HG02970 (cell line): ENCODE results near the gene ENTPD5.
"Not testable (repeated sequence)": the region's sequence is repeated elsewhere in the genome, so short reads cannot be mapped to it uniquely, and the experiment has no call there.

Experiments
- ATAC-seq: cut with Tn5 transposase; IDR thresholded peaks from one replicate; pipeline ENCODE4 v1.9.1; 2021; ENCODE audit warnings: mild to moderate bottlenecking, moderate library complexity, moderate number of reproducible peaks; ENCODE audit not compliant: unreplicated experiment, low FRiP score

Gene ENTPD5

DNA sequence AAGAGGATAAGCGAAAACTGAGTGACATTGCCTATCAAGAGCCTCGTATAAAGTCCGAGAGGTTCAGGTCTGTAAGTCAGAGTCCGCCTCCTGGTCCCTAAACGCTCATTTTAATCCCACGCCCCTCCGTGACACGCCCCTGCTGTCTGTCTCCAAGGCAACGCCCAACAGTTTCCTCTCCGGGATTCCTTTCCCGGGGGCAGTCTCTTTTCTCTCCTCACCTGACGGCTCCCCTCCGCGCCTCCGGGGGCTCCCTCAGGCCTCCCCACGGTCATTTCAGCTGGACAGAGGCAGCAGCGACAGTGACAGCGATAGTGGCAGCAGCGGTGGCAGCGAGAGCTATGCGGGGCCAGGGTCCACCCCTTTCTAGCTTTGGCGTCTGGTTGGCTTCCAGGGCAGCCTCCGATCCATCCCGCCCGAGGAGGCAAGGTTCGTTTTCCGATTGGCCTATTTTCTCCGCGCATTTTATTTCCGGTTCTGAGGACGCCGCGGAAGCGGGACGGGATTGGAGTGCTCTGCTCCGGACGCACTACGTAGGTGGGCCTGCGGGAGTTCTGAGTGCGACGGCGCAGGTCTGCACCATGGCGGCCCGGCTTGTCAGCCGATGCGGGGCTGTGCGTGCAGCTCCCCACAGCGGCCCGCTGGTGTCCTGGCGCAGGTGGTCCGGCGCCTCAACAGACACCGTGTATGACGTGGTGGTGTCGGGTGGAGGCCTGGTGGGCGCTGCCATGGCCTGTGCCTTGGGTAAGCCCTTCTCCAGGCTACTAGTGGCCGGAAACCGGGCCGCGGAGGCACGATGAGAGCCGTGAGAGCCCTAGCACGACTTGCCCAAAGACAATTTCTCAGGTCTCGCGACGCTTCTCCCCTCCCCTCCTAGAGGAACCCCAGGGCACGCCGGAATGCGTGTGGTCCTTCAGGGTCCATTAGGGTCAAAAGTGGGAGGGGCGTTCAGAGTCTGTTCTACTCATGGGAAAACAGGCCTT lies 69.0 kb downstream of the ENTPD5 start, which contains the start of the genes COQ6 and FAM161B:
TSS of gene COQ6 (plus strand) at position 551 of the 983 bp plus-strand sequence. CDS start at position 582, 31 bp downstream.
TSS of gene FAM161B (minus strand) at position 343 of the 983 bp plus-strand sequence. CDS start at position 275, 68 bp downstream.
- ATAC-seq, result peak; percentile 87

GRCh38 chr14:73945159-73945670 lies 73.9 kb downstream of the ENTPD5 start:
- no peak for ATAC-seq

- no peak for ATAC-seq
These were observed 74.5 kb downstream of the ENTPD5 start for GRCh38 chr14:73944432-73945158.

DNA sequence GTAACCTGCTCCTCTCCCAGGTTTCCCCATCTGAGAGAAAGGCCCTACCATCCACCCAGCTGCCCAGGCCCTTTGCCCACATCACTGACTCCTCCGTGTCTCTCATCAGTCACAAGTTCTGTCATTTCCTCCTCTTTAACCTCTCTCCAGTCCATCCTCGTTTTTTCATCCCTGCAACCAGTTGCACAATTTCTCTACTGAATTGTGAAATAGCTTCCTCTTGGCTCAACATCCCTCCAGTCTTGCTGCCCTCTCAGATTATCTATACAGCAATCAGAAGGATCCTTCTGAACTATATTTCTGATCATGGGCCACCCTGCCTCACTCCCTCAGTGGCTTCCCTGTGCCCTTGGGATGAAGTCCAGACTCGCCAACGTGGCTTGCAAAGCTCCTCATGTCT lies 76.0 kb downstream of the ENTPD5 start:
- no peak for ATAC-seq

- ATAC-seq, result no peak
These were observed 76.9 kb downstream of the ENTPD5 start for GRCh38 chr14:73942180-73942579.

DNA sequence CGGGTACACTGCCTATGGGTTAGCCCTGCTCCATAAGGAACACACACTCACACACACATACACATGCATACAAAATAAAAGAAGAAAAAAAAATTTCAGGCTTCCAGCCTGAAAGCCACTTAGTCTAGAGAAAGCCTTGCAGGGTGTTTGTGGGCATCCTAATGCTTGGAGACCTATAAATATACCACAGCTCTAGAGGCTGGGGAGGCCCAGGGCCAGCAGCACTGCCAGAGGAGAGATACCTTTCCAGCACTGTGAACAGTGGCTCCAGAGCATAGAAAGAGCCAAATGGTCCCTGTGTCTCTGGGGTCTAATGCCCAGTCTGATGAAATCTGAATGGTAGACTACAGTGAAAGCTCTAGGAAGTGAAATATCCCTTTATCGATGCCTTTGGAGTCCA lies 82.1 kb downstream of the ENTPD5 start:
- no peak for ATAC-seq

- no peak for ATAC-seq
These were observed 82.5 kb downstream of the ENTPD5 start for GRCh38 chr14:73936548-73936947.

- ATAC-seq, result no peak
These were observed 83.4 kb downstream of the ENTPD5 start for GRCh38 chr14:73935666-73936065.

- ATAC-seq, result no peak
These were observed 94.8 kb downstream of the ENTPD5 start for GRCh38 chr14:73924337-73924736.

DNA sequence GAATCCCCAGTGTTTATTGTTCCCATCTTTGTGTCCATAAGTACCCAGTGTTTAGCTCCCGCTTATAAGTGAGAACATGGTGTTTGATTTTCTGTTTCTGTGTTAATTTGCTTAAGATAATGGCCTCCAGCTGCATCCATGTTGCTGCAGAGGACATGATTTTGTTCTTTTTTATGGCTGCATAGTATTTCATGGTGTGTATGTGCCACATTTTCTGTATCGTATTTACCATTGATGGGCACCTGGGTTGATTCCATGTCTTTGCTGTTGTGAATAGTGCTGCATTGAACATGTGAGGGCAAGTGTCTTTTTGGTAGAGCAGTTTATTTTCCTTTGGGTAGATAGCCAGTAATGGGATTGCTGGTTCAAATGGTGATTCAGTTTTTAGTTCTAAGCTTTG lies 99.6 kb downstream of the ENTPD5 start:
- not testable (repeated sequence) for ATAC-seq

DNA sequence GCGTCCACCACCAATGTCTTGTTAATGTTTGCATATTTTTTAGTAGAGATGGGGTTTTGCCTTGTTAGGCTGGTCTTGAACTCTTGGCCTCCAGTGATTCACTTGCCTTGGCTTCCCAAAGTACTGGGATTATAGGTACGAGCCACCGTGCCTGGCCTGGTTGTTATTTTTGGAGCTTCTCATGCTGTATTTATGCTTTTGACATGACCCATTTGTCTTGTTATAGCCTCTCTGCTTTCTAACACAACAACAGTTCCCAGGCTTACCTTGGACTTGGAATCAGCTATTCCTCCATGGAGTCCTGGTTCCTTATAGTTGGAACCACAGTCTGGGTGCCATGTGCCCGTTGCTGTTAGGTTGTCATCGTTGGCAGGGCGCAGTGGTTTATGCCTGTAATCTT lies 102.8 kb downstream of the ENTPD5 start:
- no peak for ATAC-seq

DNA sequence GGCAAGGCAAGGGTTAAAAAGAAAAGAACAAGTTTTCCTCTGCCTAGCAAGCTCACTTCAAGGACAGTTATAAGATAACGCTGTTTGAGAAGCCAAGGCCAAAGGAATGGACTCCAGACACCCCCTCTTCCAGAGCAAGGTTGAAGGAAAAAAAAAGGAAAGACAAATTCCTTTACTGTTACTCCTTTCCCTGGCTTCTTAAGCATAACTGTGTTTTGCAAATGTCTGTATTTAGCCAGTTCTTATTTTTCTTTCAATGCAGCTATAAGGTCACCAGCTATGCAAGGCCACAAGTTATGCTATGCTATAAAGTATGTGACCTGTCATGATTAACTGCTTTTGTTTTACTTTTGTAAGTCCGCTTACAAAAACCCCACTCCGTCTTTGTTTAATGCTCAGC lies 105.8 kb downstream of the ENTPD5 start:
- no peak for ATAC-seq

- ATAC-seq, result no peak
These were observed 109.4 kb downstream of the ENTPD5 start for GRCh38 chr14:73909681-73910080.
